ENCODE results near the gene BFSP1.

The BFSP1 gene

GRCh38 chr20:17495826-17496225 is 35.4 kb downstream of the BFSP1 start:
- no peak for DNase-seq

DNA sequence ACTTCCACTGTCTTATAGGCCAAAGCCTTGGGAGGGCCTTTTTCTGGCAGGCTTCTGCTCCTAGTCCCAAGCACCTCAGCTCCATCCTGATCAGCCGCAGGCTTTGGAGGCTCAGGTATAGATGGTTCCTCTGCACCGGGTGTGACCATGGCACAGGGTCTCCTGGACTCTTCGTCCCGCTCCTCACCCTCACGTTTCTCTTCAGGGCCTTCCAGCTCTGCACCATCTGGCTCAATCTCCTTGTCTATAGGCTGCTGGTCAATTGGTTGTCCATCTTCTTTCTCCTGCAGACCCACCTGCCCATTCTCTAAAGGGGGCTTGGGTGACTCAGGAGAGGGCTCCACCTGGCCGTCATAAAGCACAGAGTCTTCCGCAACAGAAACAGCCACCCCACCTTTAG is 37.0 kb downstream of the BFSP1 start:
- DNase-seq, result no peak

DNA sequence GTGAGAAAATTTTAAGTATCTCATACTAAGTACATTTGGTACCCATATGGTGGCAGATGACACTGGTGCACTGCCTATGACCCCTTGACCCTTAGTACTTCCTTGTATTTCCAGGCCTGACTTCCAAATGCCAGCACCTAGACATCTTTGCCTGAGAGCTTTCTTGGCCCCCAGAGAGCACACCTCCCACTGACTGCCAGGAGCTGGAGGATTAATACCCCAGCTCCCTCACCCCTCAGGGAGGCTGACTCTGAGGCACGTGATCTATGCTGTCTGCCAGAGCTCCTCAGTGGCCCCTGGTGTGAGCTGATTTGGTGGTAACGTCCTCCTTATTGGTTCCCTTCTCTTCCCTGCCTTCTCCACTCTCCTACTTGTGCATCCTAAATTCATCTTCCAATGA is 38.0 kb downstream of the BFSP1 start:
- DNase-seq, result no peak

DNA sequence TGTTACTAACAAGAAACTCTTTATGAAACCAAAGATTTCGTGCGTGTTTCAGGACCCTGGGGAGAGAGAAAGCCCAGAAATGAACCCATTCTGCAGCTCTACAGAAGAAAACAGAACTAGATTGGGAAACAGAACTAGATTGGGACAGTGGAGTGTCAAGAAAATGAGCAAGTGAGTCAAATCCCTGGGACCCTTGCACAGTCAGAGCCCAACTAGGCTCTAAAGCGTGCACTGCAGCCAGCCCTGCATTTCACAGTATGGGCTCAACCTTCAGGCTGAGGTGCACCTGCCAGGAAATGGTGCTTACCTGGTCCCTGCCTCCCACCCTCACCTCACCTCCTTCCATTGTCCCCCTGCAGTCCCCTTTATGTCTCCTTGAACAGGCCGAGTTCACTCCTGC is 39.7 kb downstream of the BFSP1 start:
- DNase-seq, result no peak

DNA sequence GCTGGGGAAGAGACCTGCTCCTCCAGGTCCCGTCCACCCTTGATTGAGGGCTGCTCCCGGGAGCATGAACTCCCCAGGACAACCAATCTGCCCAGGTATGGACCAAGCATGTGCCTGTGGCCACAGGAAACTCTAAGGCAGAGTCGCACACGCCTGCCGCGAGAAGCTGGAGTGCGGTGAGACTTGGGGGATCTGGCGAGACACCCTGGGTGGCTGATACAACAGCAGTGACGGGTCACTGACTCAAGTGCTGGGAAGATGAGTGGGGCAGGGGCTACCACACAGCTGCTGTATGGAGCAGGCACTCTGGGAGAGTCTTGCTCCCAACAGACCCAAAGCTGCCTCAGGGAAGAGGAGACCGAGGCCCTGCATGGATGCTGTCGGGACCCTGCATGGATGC is 40.1 kb downstream of the BFSP1 start:
- DNase-seq, result no peak

DNA sequence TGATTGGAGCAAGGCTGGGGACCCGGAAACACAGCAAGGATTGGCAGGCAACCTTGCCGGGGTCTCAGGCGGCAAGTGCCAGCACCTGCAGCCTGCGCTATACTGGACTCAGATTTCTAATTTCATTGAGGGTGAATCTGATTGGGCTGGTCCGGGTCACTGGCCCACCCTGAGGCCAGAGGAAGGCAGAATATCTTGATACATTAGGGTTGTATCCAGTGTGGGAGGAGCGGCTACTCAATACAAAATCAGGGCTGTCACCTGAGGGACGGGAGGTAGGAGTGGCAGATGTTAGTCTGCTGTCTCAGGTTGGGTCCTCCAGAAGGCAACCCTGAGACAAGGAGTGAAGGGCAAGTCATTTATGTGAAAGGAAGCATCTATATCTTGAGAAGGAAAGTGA is 40.7 kb downstream of the BFSP1 start:
- no peak for DNase-seq

DNA sequence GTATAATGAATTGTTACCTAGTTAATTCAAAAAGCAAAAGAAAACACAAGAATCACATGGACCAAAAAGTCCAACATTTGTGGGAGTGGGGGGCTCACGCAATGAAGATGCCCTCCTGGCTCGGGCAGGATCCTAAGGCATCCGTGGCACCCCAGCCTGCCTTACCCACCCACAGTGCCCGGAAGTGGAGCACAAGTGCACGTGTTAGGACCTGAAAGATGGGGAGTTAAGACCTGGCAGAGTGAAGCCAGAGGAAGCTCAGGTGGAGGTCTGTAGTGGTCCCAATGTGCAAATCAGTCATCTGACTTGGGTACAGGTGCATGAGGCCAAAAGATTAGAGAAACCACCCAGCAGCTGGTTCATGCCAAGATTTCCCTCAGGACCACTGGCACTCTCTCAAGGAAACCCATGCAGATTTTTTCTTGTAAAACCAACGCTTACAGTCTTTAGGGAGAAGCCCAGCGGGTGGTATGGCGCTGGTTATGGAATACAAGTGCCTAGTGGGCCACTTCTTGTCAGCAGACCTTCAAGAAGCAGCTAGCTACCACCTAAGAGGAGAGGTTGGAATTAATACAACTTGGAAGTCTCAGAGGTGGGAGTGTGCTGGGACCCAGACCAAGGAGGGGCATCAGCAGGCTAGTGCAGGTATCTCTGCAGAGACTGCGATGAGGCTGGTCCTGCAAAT is 42.1 kb downstream of the BFSP1 start:
- no peak for DNase-seq

DNA sequence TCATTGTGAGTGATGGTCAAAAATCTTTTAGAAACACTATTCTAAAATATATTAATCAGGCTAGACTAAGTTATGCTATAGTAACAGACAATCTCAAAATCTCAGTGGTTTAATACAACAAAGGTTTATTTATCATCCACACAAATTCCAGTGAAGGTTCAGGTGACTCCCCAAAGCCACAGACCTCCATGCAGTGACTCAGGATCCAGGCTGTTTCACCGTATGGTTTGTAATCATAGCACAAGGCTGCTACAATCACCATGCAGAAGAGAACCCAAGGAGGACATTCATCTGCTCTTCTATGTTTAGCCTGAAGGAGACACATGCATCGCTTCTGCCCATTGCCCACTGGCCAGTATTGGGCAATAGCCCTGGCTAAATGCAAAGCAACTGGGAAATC is 46.2 kb downstream of the BFSP1 start:
- no peak for DNase-seq

- DNase-seq, result no peak
Observed at GRCh38 chr20:17482536-17482935, 48.6 kb downstream of the BFSP1 start.

- no peak for DNase-seq
Observed at GRCh38 chr20:17481661-17482060, 49.5 kb downstream of the BFSP1 start.

- no peak for DNase-seq
Observed at GRCh38 chr20:17480696-17481095, 50.5 kb downstream of the BFSP1 start.

GRCh38 chr20:17479063-17479657 is 52.0 kb downstream of the BFSP1 start:
- no peak for DNase-seq

DNA sequence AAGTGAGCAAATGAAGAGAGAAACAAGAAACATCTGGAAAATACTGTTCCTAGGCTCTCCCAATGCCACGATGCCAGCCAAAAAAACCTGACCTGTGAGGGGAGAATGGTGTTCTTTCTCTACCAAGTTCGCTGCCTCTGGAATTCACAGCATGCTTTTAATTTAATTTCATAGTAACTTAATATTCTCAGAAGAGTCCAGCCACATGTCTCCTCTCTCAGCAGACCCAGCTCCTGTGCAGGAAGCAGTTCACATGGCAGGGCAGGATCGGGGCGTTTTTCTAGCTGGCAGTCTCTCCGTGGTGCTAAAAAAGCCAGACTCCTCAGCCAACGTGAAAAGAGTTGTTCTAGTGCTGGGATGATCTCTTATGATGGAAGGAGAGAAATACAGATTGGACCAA is 57.5 kb downstream of the BFSP1 start:
- DNase-seq, result no peak

- DNase-seq, result no peak
Observed at GRCh38 chr20:17471606-17472187, 59.5 kb downstream of the BFSP1 start.

DNA sequence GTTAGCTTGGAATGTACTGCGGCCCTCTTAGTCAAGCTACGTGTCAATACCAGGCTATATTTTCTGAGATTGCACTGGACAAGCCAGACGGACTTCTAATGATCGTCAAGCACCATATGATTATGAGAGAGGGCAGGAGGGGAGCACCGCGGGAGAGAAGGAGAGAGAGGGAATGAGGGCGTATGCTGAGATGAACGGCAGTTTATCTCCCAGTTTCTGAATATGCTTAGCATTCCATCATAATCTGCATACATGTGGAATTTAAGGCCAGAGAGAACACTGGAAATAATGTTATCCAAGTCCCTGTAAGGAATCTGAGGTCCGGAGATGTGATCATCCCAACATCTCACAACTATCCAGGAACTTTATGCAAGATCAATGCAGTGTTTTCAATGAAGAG is 60.2 kb downstream of the BFSP1 start:
- no peak for DNase-seq

- DNase-seq, result no peak
Observed at GRCh38 chr20:17470521-17470920, 60.7 kb downstream of the BFSP1 start.

GRCh38 chr20:17469246-17470030 is 61.7 kb downstream of the BFSP1 start:
- DNase-seq, result no peak

DNA sequence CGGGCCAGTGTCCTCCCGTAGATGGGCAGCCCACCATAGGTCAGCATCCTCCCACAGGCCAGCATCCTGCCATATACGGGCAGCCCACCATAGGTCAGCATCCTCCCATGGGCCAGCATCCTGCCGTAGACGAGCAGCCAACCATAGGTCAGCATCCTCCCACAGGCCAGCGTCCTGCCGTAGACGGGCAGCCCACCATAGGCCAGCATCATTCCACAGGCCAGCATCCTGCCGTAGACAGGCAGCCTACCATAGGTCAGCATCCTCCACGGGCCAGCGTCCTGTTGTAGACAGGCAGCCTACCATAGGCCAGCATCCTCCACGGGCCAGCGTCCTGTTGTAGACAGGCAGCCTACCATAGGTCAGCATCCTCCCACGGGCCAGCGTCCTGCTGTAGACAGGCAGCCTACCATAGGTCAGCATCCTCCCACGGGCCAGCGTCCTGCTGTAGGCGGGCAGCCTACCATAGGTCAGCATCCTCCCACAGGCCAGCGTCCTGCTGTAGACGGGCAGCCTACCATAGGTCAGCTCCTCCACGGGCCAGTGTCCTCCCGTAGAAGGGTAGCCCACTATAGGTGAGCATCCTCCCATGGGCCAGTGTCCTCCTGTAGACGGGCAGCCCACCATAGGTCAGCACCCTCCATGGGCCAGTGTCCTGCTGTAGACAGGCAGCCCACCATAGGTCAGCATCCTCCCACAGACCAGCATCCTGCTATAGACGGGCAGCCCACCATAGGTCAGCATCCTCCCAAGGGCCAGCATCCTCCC is 62.9 kb downstream of the BFSP1 start:
- no peak for DNase-seq

DNA sequence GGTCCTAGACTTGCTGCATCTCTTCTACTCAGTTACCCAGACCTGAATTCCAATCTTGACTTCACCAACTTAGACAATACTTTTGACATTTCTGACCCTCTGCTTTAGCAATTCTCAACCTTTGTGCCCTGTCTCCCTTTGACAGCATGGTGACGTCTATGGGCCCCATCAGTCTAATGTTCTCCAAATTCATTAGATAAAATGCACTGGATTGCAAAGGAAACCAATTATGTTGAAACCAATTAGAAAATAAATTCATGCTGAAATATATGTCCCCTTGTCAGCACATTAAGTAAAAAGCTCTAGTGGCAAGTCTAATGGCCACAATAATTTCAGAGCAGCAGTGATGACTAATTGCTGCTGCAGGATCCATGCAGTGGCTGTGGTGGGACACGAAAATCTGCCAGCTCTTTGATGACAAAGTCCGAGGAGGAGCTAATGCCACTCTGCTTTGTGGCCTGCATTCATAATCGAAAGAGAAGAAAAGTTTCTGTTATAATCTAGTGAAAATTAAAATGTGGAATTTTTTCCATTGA is 64.0 kb downstream of the BFSP1 start:
- DNase-seq, result no peak

DNA sequence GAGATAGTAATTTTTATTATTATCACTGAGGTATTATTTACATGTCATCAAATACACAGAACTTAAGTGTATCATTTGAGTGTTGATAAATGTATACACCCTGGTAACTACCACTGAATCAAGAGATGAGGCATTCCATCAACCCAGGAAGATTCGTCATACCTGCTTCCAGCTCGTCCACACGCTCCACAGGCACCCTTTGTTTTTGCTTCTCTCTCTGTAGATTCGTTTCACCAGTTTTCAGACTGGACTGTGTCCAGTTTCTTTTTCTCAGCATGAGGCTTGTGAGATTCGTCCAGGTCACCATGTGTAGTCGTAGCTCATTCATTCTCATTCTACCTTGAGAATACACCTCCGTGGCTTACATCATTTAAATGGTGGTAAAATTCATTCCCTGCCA is 64.5 kb downstream of the BFSP1 start:
- DNase-seq, result no peak

DNA sequence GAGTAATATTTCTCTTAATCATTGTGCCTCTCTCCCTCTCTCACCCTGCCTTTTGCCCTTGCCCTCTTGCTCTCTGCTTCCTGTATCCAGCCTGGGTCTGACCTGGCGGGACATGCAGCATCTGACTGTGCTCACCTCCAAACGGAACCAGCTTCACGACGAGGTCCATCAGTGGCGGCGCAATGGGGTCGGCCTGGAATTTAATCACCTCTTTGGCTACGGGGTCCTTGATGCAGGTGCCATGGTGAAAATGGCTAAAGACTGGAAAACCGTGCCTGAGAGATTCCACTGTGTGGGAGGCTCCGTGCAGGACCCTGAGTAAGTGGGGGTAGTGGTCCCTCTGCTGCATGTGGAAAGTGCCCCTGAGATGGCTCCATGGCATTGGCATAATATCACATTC is 65.9 kb downstream of the BFSP1 start:
- no peak for DNase-seq

DNA sequence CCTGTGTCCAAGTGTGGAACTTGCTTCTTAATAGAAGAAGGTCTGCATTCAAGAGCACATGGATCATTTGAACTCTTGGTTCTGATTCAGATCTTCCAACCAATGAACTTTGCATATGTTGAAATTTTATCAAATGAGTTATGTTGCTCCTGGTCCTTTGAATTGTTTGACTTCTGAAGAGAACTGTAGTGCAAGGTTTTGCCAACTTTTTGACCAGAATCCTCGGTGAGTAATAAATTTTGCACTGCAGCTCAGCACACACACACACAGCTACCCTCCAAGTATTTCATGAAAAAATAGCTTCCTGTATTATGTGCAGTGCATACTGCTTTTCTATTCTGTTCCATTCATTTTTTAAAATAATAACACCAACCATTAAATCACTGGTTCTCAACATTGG is 67.5 kb downstream of the BFSP1 start:
- no peak for DNase-seq

- DNase-seq, result no peak
Observed at GRCh38 chr20:17461941-17462340, 69.2 kb downstream of the BFSP1 start.
